Measurements from ENCODE around the gene TDRKH. TPM values are rescaled to one million over a fixed set of nuclear protein-coding genes. Genes with fewer than 3 reads are reported as not detected.

TDRKH gene, protein sequence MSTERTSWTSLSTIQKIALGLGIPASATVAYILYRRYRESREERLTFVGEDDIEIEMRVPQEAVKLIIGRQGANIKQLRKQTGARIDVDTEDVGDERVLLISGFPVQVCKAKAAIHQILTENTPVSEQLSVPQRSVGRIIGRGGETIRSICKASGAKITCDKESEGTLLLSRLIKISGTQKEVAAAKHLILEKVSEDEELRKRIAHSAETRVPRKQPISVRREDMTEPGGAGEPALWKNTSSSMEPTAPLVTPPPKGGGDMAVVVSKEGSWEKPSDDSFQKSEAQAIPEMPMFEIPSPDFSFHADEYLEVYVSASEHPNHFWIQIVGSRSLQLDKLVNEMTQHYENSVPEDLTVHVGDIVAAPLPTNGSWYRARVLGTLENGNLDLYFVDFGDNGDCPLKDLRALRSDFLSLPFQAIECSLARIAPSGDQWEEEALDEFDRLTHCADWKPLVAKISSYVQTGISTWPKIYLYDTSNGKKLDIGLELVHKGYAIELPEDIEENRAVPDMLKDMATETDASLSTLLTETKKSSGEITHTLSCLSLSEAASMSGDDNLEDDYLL
- 1 to 10 TPM in 10 of 12 donors, not detected in 2; 3.5 to 6.0 (median 4.3) TPM for polyA plus RNA-seq (ENCODE audit: insufficient read length in 12 of 12)
- long read RNA-seq, donor 1 = 0 reads
- long read RNA-seq, donor 2 = 0 reads
- long read RNA-seq, donor 3 = 0 reads
- long read RNA-seq, donor 4 = 0 reads
- long read RNA-seq, donor 5, partial matches to known transcripts = 0 of 1 reads
- long read RNA-seq, donor 5, other reads (novel, unspliced or antisense) = 0 of 1 reads
- long read RNA-seq, donor 6 = 0 reads
- long read RNA-seq, donor 7 = 0 reads
- long read RNA-seq, donor 8 = 0 reads
- long read RNA-seq, donor 9, partial matches to known transcripts = 0 of 1 reads
- long read RNA-seq, donor 9, other reads (novel, unspliced or antisense) = 0 of 1 reads
- long read RNA-seq, donor 10, partial matches to known transcripts = 0 of 2 reads
- long read RNA-seq, donor 10, other reads (novel, unspliced or antisense) = 0 of 2 reads
- long read RNA-seq, donor 11, partial matches to known transcripts = 0 of 1 reads
- long read RNA-seq, donor 11, other reads (novel, unspliced or antisense) = 0 of 1 reads

DNA sequence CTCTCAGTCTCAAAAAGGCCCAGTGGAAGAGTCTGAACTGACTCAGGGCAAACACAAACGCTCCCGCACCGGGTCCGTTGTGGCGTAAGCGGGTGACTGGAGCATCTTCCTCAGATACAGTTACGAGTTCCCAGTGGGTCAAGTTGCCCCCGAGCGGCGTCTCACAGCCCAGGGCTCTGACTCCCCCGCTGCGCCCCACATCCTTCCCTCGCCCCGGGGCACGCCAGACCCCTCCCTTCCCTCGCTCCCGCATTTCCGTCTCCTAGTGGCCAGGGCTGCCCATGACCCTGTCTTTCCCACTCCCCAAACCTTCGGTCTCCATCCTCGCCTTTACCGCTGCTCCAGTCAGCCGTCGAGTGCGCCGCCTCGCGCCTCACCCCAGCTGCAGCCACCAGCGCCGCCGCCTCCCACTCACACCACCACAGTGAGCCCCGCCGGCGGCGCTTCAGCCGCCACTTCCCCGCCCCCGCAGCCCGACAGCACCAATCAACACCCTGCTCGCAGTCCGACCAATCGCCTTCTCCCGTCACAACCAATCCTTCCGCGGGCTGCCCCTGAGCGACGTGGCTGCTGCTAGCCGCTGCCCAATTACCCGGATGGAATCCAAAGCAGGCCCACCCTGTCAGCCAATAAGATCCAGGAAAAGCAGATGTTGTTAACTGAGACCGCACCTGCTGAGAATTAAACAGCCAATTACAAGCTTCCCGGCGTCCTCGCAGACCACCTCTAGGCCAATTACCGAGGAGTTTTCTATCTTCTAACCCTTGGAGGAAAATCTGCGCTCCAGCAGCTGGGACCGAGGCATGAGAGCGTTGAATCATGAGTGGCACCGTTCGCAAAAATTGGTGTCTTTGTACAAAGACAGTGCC, at the start of gene TDRKH:
TDRKH (minus strand) TSS at position 430 of the 869 bp plus-strand sequence. CDS start 7,478 bp downstream, outside the sequence.
- DNase-seq = peak; percentile 95

- DNase-seq = no peak
Measured at GRCh38 chr1:151839457-151840403, 49.4 kb upstream of the TDRKH start, which contains the start of gene C2CD4D. Gene C2CD4D, minus strand, starts transcription at chr1:151839820. Its CDS starts 831 bp downstream, at chr1:151838989.

DNA sequence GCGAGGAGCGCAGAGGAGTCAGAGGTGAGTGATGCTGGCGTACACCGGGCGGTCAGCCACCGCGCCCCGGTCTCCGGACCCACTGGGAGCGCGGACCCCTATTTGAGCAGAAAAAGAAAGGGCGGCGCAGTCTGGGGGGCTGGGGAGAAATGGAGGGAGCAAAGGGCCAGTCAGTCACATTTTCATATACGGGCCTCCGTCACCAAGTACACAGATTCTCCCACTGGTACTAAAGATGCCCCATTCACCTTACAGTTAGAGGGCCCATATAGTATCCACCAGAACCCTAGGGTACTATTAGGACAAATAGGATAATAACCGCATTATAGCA, 48.7 kb upstream of the TDRKH start:
- DNase-seq = no peak

DNA sequence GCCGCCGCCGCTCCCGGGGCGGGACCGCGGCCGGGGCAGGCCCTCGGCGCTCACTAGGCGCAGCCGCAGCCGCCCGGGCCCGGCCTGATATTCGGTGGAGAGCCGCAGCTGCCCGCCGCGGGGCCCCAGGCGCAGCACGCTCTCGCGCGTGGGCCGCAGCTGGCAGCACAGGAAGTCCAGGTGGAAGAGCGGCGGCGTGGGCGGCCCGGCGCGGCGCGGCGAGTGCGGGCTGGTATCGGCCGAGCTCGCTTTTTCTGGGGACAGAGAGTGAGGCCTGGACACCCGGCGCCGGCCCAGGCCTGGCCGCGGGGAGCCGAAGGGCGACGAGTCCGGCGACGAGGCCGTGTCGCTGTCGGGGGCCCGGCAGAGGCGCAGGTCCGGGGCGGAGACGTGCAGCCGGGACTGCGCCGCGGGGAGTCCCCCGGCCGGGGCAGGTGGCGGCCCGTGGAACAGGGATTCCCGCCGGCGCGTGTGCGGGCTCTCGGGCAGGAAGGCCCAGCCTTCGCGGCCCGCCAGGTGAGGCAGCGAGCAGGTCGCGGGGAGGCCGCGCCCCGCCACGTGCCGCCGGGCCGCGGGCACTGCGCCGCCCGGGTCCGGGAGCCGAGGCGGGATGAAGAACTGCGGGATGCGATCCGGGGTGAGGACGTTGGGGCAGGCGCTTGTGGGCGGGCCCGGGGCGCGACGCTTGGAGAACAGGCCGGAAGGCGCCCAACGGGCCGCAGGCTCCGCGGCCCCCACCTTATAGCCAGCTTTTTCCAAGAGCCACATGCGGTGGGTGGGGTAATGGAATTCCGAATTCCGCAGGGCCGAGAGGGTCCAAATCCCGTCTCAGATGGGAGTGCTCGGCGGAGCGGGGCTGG, 48.2 kb upstream of the TDRKH start:
- no peak for DNase-seq

DNA sequence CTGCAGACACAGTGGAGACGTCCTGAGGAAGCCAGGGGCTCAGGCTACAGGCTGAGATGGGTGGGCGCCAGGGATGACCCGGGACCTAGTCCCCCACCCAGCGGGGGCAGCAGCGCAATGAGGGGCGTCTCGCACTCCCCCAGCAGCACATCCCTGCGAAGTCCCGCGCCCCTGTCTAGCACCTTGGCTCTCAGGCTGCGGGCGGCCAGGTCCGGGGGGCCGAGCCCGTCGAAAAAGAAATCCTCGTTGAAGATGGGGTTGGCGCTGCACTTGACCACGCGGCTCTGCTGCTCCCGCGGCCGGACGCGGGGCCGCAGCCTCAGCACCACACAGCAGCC, 47.6 kb upstream of the TDRKH start:
- no peak for DNase-seq

- DNase-seq = no peak
Measured at GRCh38 chr1:151837197-151837596, 46.9 kb upstream of the TDRKH start.

DNA sequence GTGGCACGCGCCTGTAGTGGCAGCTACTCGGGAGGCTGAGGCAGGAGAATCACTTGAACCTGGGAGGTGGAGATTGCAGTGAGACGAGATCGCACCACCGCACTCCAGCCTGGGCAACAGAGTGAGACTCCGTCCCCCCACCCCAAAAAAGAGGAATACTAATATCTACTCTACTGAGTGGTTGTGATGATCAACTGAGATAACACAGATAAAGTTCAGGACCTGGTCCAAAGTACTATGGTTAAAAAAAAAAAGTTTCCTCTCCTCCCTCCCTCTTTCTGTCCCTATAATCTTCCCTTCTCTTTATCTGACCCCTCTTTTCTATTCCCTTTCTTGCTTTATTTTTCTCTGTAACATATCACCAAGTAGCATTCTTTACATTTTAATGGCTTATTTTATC, 45.3 kb upstream of the TDRKH start:
- DNase-seq = no peak

GRCh38 chr1:151834239-151834638, 43.9 kb upstream of the TDRKH start:
- DNase-seq = no peak

GRCh38 chr1:151833172-151833900, 43.0 kb upstream of the TDRKH start:
- no peak for DNase-seq

DNA sequence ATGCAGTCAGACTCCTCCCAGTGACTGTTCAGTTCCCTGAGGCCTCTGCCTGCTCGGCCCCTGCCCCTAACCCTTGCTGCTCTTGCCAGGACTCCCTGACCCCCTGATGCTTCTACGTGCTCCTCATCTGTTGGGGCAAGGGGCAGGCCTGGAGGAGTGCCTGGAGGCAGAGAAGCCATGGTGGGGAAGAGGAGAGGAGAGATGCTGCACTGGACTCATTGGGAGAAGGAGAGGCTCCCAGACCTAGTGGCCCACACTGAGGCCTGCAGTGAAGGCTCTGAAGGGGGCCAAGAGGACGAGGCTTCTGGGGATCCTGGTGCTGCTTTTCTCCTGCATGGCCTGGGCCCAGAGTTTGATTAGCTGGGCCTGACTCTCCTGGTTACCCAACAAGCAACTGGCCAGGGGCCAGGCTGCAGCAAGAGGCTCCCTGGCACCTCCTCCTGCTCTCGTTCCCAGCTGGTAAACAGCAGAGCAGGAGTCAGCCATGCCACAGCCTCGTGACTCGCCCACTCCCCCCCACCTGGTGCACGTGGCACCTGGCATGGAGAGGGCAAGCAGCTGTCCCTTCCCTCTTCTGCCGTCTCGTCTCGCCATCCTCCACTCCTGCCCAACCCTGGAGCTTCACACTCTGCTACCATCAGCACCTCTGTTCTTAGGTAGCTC, 42.1 kb upstream of the TDRKH start:
- DNase-seq = no peak

DNA sequence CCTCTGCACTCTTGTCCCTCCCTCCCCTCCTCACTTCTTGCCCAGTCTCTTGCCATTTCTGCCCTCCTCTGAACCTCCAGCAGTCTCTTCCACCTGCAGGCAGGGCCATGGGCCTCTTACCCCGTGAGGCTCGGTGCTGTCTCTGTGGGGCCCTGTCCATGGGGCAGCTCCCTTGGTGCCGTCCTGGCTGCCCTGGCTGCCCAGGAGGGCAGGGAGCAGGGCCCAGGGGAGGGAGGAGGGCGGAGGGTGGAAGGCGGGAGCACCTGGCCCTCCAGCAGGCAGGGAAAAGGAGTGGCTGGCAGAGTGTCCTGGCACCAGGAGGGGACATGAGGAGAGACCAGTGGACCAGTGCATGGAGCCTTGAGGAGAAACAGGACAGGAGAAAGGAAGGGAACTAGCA, 41.3 kb upstream of the TDRKH start, which contains the start of gene RORC:
RORC (minus strand) TSS at position 198 of the 400 bp plus-strand sequence; CDS start at position 160, 38 bp downstream.
- DNase-seq = no peak

DNA sequence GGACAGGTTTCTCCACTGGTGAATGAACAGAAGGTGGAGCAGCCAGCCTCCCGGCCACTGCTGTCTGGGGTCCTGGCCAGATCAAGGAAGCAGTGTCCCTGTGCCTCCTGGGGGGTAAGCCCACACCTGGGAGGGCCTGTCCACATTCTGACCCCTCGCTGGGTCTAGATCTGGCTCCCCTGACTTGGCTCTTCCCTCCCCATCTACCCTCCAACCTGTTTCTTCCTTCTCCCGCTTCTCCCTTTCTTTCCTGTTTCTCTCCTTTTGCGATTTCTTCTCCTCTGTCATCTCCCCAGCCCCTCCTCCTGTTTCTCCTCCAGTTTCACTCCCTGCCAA, 40.9 kb upstream of the TDRKH start:
- no peak for DNase-seq

GRCh38 chr1:151830055-151830454, 39.8 kb upstream of the TDRKH start:
- no peak for DNase-seq

GRCh38 chr1:151829352-151830046, 39.2 kb upstream of the TDRKH start:
- no peak for DNase-seq

DNA sequence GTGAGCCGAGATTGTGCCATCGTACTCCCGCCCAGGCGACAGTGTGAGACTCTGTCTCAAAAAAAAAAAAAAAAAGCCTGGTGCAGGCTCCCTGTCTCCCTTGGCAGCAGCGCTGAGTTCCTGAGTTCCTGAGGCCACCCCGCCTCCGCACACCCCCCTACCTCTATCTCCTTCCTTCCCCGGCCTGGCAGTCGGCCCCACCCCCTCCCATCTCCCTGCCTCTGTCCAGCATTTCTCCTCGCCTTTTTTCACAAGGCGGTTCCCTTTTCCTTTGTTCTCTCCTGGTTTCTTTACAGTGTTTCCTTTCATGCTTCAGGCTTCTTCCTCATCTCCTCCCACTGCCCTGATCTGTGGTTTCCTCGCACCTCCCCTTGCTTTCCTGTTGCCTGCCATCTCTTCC, 38.6 kb upstream of the TDRKH start:
- DNase-seq = no peak

DNA sequence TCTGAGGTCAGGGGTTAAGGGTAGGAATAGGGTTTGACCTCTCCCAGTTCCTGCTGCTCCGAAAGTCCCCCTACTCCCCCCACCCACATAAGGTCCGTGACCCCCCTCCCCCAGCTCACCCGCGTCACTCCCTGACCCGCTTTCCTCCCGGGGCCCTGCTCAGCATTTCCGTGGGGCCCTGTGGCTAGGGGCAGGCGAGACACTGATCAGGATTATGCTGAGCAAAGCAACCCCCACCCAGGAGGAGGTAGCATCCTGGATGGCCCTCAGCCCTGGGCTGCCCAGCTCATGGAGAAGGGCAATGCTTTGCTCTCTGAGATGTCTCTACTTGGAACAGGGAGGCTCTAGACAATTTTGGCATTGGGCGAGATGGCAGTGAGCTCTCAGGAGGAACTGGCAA, 37.6 kb upstream of the TDRKH start:
- DNase-seq = no peak

Data from muscle of arm (tissue), 14 donors.